Posterior cingulate gyrus (tissue), 11 donors: ENCODE data around the gene C1QTNF6.
A peak's percentile ranks its signal among the peaks of the same experiment; 100 is the strongest.

Experiments
- DNase-seq, 10 donors: peaks; one replicate each; pipeline versions ENCODE4 v3.0.0 to v3.0.0-alpha.2; 2020 to 2021; ENCODE audit warnings: mixed read lengths in 3 of 10
- intact Hi-C: fragments of 100-400 bp; cut with DNase I; formaldehyde crosslinking; loops from one replicate; pipeline ENCODE4 v1.15.1; 2023

C1QTNF6 gene

DNA sequence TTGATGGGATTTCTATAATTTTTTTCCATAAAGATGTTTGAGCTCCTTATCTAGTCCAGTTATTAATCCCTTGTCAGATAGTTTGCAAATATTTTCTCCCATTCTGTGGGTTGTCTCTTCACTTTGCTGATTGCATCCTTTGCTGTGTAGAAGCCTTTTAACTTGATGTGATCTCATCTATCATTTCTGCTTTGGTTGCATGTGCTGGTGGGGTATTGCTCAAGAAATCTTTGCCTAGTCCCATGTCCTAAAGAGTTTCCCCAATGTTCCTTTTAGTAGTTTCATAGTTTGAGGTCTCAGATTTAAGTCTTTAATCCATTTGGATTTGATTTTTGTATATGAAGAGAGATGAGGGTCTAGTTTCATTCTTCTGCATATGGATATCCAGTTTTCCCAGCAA, 36.6 kb downstream of the C1QTNF6 start:
- intact Hi-C loops = no loop called here

DNA sequence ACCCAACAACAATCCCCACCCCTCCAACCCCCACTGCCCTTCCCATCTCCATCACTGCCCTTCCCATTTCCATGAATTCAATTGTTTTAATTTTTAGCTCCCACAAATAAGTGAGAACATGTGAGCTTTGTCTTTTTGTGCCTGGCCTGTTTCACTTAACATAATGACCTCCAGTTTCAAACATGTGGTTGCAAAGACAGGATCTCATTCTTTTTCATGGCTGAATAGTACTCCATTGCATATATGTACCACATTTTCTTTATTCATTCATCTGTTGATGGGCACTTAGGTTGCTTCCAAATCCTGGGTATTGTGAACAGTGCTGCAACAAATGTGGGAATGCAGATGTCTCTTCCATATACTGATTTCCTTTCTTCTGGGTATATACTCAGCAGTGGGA, 37.3 kb downstream of the C1QTNF6 start:
- intact Hi-C loops = no loop called here

More for the DNA sequence above, 36.6 kb downstream of the C1QTNF6 start:
- no peak for DNase-seq

DNA sequence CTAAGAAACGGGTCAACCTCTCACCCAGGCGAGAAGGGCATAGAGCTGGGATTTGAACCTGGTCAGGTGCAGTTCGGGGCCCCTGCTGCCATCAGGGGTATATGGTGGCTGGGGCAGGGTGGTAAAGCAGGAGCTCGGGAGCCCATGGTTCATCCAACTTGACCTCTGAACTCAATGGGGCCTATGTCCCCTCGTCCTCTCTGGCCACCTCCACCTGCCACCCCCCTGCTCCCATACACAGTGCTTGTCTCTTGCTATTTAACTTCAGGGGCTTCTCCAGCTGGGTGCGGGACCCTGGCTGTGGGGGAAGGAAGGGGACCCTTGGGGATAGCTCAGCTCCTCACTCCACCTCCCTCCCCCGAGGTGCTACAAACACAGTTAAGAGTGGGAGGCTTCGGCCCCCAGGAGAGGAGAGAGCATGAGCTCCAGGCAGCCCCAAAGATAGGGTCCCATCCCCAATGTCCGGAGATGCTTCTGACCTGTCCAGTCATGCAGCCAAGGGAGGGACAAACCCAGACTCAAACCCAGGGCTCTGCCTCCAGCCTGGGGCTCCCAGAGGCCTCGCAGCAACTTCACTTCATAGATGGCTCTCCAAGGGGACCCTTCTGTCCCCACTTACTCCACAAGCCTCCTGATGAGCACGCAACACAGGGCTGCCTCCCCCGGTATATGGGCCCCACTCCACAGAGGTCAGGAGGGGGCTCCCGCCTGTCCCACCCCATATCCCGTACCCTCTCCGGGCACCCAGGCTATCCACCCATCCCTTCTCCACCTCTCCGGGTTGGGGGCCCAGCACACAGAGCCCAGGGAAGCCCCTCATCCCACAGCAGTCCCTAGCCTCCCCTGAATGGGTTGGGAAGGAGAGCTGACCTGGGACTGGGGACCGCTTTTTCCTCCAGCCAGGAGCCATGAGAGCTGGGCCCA, 39.0 kb downstream of the C1QTNF6 start:
- DNase-seq = peak in 2 of 10 donors; percentile 19 to 38
- intact Hi-C loops = no loop called here

More for the DNA sequence above, 37.3 kb downstream of the C1QTNF6 start:
- no peak for DNase-seq

DNA sequence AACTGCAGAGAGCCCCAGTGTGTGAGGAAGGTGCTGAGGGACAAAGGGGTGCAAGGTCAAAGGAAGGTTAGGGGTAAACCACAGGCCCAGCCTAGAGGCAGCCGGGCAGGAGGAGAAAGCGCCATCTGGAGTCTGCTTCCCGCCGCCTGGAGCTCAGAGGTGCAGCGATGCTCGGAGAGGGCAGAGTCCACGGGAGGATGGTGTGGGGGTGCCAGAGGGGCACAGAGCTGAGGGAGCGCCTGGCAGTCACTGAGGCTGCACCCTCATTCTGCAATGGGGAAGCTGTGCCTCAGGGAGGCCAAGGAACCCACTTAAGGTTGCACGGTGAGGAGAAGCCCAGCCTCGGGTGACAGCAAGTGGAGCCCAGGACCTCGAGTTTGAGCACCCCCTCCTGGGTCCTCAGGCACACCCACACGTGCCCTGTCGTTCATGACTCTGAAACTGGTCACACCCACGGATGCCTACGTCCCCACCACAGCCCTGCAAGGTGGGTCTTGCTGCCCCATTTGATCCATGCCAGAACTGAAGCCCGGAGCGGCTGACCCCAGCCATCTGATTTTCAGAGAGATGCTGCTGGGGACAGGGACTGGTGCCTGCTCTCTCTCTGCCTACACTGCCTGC, 39.9 kb downstream of the C1QTNF6 start:
- intact Hi-C loops = no loop called here
- peak in 2 of 10 donors; percentile 57 to 70 for DNase-seq

DNA sequence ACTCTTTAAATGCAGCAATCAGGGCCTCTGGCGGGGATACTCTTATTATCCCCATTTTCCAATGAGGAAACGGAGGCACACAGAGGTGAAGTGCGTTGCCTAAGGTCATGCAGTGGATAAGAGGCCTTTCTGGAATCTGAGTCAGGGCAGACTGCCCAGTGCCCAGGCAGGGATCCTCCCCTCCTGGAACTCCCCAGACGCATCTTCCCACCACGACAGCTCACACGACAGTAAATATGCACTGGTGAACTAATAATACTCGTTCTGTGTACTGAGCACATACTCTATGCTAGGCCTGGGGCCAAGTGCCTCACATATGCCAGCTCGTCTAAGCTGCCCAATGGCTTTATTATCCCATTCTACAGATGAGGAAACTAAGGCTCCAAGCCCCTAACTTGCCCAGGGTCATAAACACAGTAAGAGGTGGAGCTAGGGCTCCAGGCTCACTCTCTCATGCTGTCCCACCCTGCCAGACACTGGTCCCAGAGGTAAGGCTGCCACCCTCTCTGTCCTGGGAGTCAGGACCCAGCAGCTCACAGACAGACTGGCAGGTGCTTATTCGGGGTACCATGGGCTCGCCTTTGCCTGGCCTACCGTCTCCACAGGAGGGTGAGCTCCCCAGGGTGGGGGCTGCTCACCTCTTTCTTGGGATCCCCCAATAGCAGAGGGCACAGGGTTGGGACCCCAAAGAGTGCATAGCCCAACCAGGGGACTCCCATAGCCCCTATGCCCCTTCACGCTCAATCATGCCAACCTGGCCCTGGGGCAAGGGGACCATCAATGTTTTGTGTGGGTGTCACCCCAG, 40.7 kb downstream of the C1QTNF6 start:
- intact Hi-C loops = no loop called here
- peak in 2 of 10 donors; percentile 24 to 44 for DNase-seq

DNA sequence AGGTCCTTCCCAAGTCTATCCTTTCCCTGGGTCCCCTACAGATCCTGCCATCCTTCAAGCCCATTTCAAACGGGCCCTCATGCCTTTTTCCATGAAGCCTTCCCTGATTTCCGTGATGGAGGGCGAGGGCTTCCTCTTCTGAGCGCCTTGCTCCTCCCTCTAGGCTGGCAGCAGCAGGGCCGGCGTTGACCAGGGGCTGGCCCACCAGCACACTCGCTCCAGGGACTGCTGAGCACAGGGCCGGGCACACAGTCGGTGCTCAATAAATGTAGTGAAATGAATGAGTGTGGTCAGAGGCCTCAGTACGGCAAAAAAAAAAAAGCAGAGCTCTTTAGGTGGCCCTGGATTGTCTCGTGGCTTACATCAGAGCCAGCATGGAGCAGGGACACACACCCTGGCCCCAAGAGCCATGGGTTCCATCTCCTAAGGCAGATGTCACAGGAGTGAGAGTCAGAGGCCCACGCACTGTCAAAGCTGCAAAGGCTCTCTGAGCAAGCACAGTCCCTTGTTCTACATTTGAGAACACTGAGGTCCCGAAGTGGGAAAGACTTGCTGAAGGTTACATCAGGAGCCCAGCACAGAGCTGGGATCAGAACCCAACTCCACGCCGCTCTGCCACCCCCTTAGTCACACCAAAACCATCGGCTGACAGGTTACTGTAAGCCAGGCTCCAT, 41.4 kb downstream of the C1QTNF6 start:
- intact Hi-C loops = no loop called here
- DNase-seq = peak in 2 of 10 donors; percentile 40 to 62

DNA sequence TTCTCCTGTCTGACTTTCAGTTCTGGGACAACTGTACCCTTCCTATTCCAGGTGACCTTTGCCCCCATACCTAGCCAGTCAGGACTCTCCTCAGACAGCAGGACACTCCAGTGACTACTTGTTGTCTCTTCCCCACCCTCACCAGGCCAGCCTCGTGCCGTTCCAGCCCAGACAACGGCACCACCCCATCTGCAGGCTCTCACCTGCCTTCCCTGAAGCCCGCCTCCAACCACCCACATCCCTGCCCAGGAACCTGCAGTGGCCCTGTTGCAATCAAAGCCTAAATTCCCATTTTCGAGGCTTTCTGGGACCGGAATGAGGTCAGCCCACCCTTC, 42.0 kb downstream of the C1QTNF6 start:
- intact Hi-C loops = no loop called here

DNA sequence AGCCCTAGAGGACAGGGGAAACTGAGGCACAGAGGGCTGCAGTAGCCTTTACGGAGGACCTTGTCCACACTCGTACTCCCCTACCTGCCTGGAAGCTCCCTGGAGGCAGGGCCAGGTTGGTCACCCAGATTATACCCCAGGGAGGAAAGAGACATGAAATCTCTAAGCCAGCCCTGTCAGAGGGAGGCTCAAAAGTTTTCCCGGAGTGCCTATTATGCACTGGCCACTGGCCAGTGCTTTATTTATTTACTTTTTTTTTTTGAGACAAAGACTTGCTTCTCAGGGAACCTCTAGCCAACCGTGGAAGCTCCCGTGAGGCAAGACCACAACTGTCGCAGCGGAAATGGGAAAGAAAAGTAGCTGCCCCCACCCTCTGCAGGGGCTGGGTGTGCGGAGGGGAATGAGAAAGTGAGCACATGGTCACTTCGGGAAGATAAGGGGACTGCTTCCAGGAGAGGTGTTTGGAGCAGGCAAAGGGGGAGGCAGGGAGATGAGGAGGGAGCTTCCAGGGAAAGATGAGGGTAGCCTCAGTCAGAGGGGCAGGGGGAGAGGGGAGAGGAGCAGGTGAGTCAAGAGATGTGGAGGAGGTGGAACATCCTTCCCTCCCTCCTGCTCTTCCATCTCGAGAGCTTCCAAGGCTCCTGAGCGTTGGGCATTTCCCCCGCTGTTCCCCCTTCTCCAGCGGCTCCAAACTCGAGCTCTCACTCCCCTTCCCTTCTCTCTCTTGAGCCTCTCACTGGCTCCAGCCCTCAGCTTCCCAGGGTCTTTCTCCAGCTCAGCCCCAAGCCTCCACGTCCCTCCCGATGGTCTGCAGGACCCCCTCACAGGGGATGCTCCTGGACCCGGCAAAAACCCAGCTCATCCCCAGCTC, 42.6 kb downstream of the C1QTNF6 start:
- intact Hi-C loops = no loop called here
- DNase-seq = peak in 2 of 10 donors; percentile 39 to 61

More for the DNA sequence above, 42.0 kb downstream of the C1QTNF6 start:
- DNase-seq = peak in 2 of 10 donors; percentile 25 to 27

DNA sequence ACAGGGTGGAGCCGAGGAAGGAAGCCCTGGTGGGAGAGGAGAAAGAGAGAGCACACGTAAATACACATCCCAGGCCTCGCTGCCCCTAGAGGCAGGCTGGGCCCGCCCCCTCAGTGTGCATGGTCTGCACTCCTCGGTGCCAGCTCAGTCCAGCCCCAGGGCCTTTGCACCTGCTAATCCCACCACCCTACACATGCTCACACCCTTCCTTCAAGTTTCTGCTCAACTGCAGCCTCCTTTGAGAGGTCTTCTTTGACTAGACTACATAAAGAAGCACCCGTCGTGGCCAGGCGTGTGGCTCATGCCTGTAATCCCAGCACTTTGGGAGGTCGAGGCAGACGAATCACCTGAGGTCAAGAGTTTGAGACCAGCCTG, 43.9 kb downstream of the C1QTNF6 start:
- intact Hi-C loops = no loop called here
- DNase-seq = no peak

DNA sequence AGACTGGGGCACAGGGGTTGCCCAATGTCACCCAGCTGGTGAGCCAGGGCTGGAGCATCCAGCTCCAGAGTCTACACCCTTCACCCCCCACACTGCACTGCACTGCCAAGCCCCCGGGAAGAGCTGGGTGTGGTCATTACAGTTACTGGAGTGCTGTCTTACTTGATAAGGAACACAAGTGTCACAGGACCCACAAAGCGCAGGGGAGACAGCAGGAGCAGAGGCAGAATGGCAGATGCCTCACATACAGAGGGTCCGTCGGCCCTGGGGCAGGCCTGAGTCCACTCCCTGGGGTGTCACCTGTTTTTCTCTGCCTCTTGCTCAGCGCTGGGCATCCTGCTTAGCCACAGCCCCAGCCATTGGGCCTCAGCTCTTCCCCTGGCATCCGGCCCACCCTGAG, 46.1 kb downstream of the C1QTNF6 start:
- no peak for DNase-seq

DNA sequence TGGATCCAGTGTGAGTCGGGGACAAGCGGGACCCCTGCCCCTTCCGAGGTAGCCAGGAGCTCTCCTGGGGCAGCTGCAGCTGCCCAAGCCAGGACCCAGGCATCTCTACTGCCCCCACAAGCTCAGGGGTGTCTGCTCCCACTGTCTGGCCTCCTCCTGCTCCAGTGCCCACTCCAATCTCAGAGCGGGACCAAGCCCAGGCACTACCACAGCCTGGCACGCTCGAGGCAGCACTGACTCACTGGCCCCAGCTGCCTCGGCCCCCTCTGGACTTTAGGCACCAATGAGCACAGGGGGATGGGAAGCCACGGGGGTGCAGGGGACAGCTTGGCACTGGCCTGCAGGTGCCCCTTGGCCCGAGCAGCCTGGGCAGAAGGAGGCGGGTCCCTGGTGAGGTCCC, 46.6 kb downstream of the C1QTNF6 start:
- intact Hi-C loops = no loop called here
- DNase-seq = no peak

More for the DNA sequence above, 46.1 kb downstream of the C1QTNF6 start:
- intact Hi-C loops = no loop called here

DNA sequence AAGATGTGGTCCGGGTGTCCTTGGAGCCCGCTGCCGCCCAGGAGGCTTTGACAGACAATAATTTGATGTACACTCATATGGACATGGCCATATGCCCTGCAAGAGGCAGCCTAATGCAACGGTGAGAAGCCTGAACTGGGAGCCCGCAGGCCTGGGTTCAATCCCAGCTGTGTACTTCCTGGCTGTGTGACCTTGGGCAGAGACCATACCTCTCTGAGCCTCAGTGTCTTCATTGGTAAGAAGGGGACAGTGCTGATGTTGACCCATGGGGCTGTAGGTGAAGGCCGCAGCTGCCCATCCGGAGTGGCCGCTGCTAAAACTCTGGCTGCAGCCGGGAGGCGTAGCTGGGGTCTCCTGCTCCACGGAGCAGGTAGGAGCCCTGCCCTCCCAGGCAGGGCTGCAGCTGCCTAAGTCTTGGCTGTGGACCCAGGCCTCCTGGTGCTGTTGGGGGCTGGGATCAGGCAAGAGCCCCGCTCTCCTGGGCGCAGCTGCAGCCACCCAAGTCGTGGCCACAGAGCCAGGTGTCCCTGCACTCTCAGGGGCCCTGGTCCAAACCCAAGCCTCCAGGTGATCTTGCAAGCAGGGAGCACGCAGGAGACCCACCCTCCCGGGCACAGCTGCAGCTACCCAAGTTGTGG, 47.2 kb downstream of the C1QTNF6 start:
- DNase-seq = no peak
- intact Hi-C loops = no loop called here

DNA sequence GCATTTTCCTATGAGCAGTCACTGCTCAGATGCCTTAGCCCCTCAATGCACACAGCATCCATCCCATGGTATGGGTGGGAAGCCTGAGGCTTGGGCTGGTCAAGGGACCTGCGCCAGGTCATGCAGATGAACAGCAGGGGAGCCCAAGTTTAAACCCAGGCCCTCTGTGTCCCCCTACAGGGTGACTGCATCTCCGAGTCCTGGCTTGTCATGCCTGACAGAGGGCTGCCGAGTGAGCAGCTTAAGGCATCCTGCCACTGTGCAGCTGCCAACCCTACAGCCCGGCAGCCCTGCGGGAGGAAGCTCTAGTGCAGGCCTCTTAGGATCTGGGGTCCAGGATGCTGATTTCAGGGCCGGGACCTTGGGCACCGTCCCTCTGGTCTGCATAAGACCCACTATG, 48.3 kb downstream of the C1QTNF6 start:
- intact Hi-C loops = no loop called here
- DNase-seq = no peak

DNA sequence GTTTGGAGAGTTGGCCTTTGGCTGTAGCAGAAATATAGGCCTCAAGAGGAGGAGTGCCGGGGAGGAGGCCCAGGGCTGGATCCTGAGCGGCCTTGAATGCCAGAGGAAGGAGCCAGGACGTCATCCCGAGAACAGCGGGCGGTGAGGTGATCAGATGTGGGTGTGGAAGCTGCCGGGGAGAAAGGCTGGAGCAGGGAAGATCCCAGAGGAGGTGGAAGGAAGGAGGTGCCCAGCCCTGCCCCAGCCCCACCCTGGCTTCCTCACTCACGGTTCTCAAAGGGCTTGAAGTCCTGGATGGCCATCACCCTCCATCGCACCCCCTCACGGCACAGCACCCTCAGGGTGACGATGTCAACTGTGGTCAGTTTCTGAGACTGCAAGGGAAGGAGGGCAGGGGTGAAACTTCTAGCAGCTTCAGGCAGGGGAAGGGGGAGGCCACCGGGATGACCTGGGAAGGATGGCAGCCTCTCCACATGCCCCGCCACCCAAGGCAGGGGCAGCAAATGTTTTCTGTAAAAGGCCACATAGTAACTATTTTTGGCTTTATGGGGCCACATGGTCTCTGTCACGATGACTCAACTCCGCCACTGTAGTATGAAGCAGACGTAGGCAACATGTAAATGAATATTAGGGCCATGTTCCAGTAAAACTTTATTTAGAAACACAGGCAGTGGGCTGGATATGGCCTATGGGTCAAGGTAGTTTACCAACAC, 49.0 kb downstream of the C1QTNF6 start:
- no peak for DNase-seq
- intact Hi-C loops = no loop called here

DNA sequence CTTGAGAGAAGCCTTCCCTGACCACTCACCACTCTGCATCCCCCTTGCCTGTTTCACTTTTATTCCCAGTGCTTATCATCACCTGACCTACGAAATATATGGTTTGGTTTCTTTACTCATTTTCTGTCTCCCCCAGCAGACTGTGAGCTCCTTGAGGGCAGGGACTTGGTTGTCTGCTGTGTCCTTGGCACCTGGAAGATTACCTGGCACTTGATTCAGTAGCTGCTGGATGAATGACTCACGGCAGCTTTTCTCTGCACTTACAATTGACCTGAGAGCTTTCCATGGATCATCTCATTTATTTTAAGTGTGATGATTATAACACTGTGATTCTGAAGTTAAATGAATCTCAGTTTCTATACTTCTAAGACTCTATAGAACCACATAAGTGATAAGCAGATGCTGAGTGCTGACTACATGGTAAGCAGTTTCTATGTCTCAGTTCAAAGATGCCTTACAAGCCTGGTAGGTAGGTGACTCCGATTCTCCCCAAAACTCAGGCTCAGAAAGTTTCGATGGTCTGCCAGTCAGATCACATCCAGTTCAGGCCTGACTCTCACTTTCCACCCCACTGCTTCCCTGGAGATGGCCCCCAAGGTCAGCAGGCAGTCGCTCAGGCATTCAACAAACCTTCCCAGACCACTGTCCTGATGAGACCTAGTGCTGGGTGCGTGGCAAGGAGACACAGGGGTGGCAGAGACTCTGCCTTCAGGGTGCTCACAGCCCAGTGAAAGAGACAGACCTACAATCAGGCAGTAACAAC, 50.0 kb downstream of the C1QTNF6 start:
- intact Hi-C loops = no loop called here
- no peak for DNase-seq

DNA sequence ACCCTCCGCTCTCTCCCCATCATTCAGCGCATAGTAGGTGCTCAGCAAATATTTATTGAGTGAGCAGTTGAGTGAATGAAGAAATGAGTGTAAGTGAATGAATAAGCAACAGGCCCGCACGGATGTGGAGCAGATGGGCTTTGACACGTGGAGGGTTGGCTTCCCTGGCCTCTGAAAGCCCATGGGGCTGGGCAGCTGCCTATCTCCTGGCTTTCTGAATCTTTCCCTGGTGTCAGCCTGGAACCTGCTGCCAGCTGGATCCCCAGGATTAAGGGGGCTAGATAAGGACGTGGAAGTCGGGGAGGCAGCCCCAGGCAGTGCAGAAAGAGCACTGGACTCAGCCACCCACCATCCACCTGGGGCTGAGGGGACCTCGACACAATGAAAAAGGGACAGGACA, 50.9 kb downstream of the C1QTNF6 start:
- intact Hi-C loops = no loop called here
- no peak for DNase-seq

DNA sequence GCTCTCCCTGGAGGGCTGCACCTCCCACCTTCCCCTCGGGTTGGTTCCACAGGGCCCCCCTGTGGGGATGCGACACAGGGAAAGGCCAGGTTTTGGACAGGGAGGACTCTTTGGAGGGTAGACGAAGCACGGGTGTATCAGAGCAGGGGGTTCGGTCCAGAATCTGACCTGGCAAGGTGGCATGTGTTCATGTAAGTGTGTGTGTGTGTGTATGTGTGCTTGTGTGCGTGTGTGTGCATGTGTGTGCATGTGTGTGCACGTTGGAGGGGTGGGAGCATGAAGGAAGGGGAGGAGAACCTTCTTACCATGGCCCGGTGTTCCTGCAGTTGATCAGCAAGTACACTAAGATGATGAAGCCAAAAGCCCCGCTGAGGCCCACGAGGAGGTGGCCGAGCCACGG, 53.0 kb downstream of the C1QTNF6 start:
- DNase-seq = no peak
- intact Hi-C loops = no loop called here
